Hematopoietic multipotent progenitor cell treated with erythropoietin and hydrocortisone succinate and interleukin-3 and kit ligand, for 15 days (in vitro differentiated cells): ENCODE results near the gene FNIP2.
"Not testable (repeated sequence)": the region's sequence is repeated elsewhere in the genome, so short reads cannot be mapped to it uniquely, and the experiment has no call there.

ENCODE experiments used
- DNase-seq: peaks from one replicate; pipeline ENCODE4 v3.0.0-alpha.2; 2015; ENCODE audit warnings: low spot score

The FNIP2 gene

GRCh38 chr4:158793430-158793829, 24.6 kb downstream of the FNIP2 start:
- DNase-seq, result not testable (repeated sequence)

DNA sequence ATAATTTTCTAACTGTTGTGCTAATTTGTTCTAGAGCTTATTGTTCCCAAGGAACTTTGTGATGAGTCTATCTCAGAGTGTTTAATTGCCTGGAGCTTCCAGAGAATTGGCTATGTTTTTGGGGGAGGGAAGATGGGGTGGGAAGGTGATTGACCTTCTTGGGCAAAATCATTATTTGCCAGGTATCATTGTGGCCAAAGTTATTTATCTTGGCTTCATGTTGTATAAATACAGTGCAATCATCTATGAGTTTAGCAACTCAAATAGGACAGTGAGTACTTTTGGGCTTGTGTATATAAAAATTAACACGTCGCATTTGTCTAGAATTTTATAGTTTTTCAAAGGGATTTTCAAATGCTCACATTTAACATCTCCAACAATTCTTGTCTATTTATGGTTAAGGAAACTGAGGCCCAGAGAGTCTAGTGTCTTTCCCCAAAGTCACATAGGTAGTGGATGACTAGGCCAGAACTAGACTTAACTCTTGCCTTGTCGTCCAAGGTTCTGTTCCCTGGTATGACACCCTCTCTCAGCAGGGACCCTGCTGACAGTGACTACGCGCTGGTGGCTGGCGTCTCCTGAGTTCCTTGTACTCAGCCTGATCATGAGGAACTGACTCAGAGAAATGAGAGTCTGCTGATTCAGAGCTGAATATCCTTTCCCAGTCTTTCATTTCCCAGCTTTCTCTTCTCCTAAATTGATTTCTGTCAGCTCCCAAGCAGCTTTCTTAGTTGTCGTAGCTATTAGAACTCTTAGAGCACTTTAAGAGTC, 27.7 kb downstream of the FNIP2 start:
- DNase-seq, result no peak

GRCh38 chr4:158798062-158798461, 29.2 kb downstream of the FNIP2 start:
- no peak for DNase-seq

GRCh38 chr4:158799013-158799770, 30.4 kb downstream of the FNIP2 start:
- no peak for DNase-seq

DNA sequence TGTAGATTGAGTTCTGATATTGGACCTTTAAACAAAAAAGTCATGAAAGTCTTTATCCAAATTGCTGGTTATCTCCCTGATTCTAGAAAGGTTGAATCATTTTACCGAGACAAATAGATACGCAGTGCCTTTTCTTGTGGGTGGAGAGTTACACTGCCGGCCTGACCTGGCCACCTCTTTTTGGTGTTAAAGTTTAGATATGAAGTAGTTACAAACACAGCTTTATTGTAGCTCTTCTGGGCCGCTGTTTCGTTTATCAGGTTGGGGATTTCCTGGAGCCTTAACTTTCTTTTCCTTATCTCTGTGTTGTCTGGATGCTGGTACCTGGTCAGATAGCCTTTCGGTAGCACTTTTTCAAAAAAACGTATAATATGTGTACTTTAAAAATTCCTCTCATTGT, 31.0 kb downstream of the FNIP2 start:
- no peak for DNase-seq

DNA sequence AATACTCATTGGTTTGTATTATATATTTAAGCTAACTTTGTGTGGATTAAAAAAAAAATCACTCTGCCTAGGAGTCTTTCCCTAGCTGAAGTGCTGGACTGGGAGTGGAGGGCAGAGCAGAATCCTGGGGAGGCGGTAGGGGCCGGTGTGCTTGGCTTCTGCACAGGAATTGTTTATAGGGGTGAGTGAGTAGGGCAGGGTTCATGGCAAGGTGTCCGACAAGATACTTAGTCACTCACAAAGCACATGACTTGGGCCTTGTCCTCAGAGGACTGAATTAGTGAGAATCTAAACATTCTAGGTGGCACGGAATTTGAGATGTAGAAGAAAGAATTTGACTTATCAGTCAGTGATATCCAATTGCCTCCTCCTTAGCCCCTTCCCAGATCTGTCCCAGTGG, 32.2 kb downstream of the FNIP2 start:
- DNase-seq, result no peak

DNA sequence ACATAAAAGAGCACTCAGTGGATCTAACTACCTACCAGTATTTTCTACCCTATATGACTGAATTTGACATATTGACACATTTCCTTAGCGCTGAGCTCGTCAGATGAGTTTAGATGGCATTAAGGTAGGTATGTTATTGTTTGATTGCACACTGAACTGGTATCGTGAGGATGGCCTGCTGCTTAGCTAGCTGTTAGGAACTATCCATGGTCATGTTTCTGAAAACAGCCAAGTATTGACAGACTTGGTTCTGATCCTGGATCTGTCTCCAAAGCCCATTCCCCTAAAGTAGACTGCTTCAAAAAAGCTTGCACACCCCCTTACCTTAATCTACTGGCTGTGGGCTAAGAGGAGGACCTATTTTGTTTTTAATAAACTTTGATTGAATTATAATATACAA, 32.9 kb downstream of the FNIP2 start:
- no peak for DNase-seq

DNA sequence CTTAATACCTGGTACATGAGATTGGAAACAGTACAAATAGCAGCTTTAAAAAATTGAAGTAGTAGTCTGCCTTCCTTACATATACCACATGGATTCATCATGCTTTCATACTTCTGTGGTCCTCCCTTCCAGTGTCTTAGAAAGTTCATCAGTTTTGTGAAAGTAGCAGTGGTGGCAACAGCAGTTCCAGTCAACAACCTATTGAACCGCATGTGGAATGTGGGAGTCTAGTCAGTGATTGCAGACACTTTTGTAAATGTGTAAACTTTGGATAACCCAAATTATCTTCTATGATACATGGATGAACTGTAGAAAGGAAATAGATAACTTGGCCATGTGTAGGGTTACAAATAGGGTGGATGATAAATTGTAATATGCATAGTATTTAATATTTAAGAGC, 34.1 kb downstream of the FNIP2 start:
- no peak for DNase-seq

GRCh38 chr4:158805635-158806471, 37.0 kb downstream of the FNIP2 start:
- DNase-seq, result no peak

DNA sequence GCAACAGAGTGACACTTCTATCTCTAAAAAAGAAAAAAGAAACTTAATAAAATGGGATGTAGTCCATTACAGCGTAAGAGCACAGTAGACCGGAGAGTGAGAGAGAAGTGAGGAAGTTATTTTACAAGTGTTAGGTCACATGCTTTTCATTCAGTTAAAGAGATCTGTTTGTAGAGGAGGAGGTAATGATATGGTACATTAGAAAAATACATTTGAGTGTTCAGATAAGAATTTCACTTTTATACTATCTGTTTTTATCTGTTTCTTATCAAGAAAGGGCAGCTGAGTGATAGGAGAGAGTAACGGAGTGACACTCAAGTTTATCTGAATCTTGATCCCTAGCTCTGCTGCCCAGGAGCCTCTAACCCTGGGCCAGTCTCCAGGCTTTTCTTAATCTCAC, 38.9 kb downstream of the FNIP2 start:
- DNase-seq, result no peak

DNA sequence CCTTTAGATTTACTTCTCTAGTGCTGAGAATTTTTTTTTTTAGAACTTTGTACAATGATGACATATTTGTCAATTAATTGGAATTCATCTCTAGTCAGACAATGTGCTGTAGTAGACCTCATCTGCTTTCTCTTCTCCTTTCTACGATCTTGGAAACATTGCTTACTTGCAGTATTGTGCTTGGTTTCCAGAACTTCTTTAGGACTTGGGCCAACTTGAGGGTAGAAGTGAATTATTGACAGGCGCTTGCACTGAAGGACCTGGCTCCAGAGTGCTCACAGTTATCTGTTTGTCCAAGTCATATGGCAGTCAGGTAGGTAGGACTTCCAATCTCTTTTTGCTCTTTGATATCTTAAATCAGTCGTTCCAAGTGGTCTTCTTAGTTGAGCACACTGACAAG, 39.6 kb downstream of the FNIP2 start:
- DNase-seq, result no peak

DNA sequence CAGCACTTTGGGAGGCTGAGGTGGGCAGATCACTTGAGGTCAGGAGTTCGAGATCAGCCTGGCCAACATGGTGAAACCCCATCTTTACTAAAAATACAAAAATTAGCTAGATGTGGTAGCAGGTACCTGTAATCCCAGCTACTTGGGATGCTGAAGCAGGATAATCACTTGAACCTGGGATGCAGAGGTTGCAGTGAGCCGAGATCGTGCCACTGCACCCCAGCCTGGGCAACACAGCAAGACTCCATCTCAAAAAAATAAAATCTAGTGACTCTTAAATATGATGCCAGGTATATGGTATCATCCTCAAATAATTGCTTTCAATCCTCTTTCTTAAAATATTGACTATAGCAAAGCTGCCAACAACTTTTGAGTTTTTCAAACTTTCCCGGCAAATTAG, 40.4 kb downstream of the FNIP2 start:
- not testable (repeated sequence) for DNase-seq

DNA sequence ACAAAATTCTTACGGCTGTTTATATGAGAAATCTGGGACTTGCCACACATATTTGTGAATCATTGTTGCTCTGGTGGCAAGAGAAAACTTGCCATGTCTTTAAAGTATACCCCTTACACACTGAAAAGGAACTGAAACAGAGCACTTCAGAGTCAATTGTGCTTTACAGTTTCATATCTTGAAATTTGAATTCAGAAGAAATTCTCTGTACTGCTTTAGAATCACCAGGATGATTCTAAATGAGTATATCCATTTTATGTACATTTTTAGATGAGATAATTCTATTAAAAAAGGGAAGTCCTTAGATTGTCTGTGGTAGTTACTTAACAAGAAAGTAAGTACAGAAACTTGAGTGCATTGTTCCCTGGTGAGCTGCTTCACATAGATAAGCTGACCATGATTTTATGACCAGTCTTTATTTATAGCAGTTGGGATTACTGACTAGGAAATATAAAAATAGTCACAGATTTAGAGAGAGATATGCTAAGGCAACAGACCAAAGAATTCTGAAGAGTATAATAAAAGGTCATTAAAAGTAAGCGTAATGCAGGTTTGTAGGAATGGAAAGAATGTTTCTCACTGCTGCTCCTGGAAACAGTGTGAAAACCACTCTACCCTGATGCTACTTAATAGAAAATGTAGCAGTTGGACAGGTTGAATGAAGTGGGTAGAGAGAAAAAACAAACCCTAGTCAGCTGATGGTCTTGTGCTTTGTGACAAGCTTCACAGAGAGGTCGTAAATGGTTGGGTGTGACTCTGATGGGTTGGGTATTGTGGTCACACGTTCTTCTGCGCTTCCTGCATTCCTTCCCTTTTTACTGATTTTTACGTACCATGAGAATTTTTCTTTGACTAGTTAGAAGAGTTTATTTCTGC, 41.0 kb downstream of the FNIP2 start:
- DNase-seq, result no peak

GRCh38 chr4:158810487-158811215, 41.8 kb downstream of the FNIP2 start:
- DNase-seq, result no peak

GRCh38 chr4:158811216-158811540, 42.4 kb downstream of the FNIP2 start:
- DNase-seq, result no peak

GRCh38 chr4:158811704-158812103, 42.9 kb downstream of the FNIP2 start:
- no peak for DNase-seq

- DNase-seq, result no peak
Measured at GRCh38 chr4:158812133-158812532, 43.3 kb downstream of the FNIP2 start.

- DNase-seq, result no peak
Measured at GRCh38 chr4:158812543-158812942, 43.7 kb downstream of the FNIP2 start.

DNA sequence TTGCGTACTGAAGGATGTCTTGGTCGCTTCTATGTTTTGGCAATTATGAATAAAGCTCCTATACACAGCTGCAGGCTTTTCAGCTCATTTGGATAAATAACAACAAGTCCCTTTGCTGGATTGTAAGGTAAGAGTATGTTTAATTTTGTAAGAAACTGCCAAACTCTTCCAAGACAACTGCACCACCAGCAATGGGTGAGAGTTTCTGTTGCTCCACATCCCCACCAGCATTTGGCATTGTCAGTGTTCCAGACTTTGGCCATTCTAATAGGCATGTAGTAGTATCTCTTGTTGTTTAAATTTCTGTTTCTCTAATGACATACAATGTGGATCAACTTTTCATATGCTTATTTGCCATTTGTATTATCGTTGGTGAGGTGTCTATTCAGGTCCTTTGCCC, 44.3 kb downstream of the FNIP2 start:
- DNase-seq, result no peak

DNA sequence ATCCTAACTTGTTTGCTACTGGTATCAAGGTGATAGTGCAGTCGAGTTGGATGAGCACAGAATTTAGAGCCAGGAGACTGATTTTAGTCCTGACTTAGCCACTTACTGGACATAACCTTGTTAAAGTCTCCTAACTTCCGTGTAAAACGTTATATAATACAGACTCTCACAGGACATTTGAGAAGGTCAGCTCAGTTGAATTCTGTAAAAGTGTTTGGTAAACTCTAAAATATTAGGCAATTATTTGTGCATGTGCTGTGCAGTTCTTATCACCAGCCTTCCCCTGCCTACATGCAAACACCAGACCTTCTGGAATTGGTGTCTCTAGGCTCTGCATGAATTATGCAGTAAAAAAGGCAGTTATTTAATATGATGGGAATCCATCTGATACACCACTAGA, 45.4 kb downstream of the FNIP2 start:
- no peak for DNase-seq

DNA sequence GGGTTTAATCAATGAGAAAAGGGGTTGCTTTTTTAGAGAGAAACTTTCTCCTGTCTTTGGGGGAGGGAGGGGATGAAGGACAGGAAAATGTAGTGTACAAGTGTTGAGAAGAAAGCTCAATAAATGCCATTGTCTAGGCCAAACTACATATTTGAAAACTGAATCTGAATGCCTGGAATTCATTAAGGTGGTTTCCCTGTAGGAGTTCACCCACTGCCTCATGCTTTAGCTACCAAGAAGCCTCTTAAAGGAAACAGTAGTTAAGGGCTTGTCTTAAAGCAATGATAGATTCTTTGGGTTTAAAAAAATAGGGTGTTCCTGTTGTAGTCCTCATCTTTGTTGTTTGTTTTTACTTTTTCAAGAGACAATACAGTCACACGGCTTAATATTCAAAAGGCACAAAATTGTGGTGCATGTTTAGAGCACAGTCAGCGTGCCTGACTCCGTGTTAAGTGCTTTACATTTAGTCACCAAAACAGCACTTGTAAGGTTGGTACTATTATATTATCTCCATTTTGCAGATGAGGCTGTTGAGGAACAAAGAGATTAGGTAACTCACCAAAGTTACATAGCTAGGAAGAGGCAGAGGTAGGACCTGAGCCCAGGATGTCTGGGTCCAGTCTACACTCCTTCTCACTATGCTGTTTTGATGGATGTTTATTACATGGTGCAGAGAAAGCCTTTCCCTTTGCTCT, 46.0 kb downstream of the FNIP2 start:
- no peak for DNase-seq
